Right renal pelvis (tissue), 4 donors: ENCODE data around the gene KCNMB4. TPM values are rescaled to one million over a fixed set of nuclear protein-coding genes. Genes with fewer than 3 reads are reported as not detected.

ENCODE experiments used
- polyA plus RNA-seq, 4 donors: library from polyadenylated mRNA; unstranded; fragments of 120-200 nt; gene quantifications; one replicate each; pipeline ENCODE4 v1.2.1, GENCODE V29; 2013; ENCODE audit not compliant: insufficient read length in 4 of 4

The KCNMB4 gene
- polyA plus RNA-seq, 4 donors, result 19.1 to 30.2 (median 22.4) TPM

Other genes starting within 250 kb of the KCNMB4 start
- gene CNOT2, start 122.9 kb upstream of the KCNMB4 start, polyA plus RNA-seq, result 100 to 1,000 TPM; 108 to 138 (median 133) TPM